Measurements from ENCODE around the gene FBXO42.

DNA sequence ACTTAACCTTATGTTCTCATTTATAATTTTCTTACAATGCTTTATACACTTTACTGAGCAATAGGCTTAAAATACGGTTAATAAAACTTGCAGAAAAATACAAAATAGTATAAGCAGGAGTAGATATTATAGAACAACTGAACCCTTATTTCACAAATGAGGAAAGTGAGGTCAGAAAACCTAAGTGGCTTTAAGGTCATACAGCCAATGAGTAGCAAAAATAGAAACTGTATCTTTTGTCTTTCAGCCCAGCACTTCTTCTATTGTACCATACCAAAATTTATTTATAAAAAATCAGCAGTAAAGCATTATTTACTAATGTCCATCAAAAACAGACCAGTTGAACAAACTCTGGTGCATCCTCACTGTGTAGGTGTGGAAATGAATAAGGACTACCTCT, 11.6 kb downstream of the FBXO42 start:
- TF ChIP-seq, protein P1, sequence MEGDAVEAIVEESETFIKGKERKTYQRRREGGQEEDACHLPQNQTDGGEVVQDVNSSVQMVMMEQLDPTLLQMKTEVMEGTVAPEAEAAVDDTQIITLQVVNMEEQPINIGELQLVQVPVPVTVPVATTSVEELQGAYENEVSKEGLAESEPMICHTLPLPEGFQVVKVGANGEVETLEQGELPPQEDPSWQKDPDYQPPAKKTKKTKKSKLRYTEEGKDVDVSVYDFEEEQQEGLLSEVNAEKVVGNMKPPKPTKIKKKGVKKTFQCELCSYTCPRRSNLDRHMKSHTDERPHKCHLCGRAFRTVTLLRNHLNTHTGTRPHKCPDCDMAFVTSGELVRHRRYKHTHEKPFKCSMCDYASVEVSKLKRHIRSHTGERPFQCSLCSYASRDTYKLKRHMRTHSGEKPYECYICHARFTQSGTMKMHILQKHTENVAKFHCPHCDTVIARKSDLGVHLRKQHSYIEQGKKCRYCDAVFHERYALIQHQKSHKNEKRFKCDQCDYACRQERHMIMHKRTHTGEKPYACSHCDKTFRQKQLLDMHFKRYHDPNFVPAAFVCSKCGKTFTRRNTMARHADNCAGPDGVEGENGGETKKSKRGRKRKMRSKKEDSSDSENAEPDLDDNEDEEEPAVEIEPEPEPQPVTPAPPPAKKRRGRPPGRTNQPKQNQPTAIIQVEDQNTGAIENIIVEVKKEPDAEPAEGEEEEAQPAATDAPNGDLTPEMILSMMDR (conservative IDR thresholded peaks at IDR 0.05; ENCODE audit: low read depth in 2 of 2), result no peak
- TF ChIP-seq EZH2phosphoT487 (IDR thresholded peaks at IDR 0.05; ENCODE audit: unreplicated experiment) (no peak), CREB1 (CRISPR knock-in tag; IDR thresholded peaks at IDR 0.05; ENCODE audit: low read depth) (no peak), EZH2 (IDR thresholded peaks at IDR 0.05; ENCODE audit: low read depth, unreplicated experiment) (no peak)
